K562 (cell line): Measurements from ENCODE around the gene FAM136A. TPM values are rescaled to one million over a fixed set of nuclear protein-coding genes. Genes with fewer than 3 reads are reported as not detected.
A peak's percentile ranks its signal among the peaks of the same experiment; 100 is the strongest.

Source experiments
- ADNP ChIP-seq: fragments of 200-800 bp; sonication (Bioruptor generic); IDR thresholded peaks from 2 replicates; pipeline ENCODE4 v1.6.1; 2016; ENCODE audit warnings: missing genetic modification characterization, missing compliant biosample characterization
- ARID2 ChIP-seq: fragments of 450-650 bp; IDR thresholded peaks from 2 replicates; pipeline ENCODE4 v1.6.1; 2017; ENCODE audit warnings: antibody characterized with exemption, mild to moderate bottlenecking
- CC2D1A ChIP-seq: fragments of 450-650 bp; IDR thresholded peaks from 2 replicates; pipeline ENCODE4 v1.6.1; 2017; ENCODE audit warnings: mild to moderate bottlenecking
- MCM2 ChIP-seq: fragments of 450-650 bp; IDR thresholded peaks from 2 replicates; pipeline ENCODE4 v1.6.1; 2017; ENCODE audit warnings: low read depth, mild to moderate bottlenecking
- MYC ChIP-seq, 2 experiments: fragments of 250-450 bp in 1 of 2; sonication (Bioruptor Pico) in 1 of 2; IDR thresholded peaks; 2 replicates each; pipeline versions ENCODE4 v1.5.1 to v1.6.1; 2012 to 2021; ENCODE audit warnings: low read depth in 2 of 2, borderline replicate concordance in 1 of 2, improper control_type of control experiment in 1 of 2, low read length in 1 of 2, mild to moderate bottlenecking in 1 of 2, moderate library complexity in 1 of 2
- NRF1 ChIP-seq, 2 experiments: fragments of 450-650 bp; IDR thresholded peaks in 1 of 2; conservative IDR thresholded peaks in 1 of 2; 2 replicates each; pipeline ENCODE4 v1.6.1; 2014; ENCODE audit warnings: mild to moderate bottlenecking in 2 of 2
- SMARCB1 ChIP-seq: IDR thresholded peaks from 2 replicates; pipeline ENCODE4 v1.6.1; 2011; ENCODE audit warnings: improper control_type of control experiment, low read depth; ENCODE audit not compliant: insufficient read length
- STAT5A ChIP-seq: IDR thresholded peaks from 2 replicates; pipeline ENCODE4 v1.6.1; 2012; ENCODE audit warnings: low read length, inconsistent platforms, borderline replicate concordance
- ZFPM2 ChIP-seq: fragments of 250-450 bp; sonication (Bioruptor Pico); IDR thresholded peaks from 2 replicates; pipeline ENCODE4 v1.5.1; 2022; ENCODE audit warnings: mild to moderate bottlenecking
- ZNF282 ChIP-seq: sonication (generic); formaldehyde crosslinking; IDR thresholded peaks from 2 replicates; pipeline ENCODE4 v1.8.1; 2023; ENCODE audit warnings: missing genetic modification reagents
- polyA plus RNA-seq, 8 experiments: library from polyadenylated mRNA; depleted of rRNA in 4 of 8; stranded (reverse) in 5 of 8; unstranded in 3 of 8; fragments of >200 nt; fragmentation: Nextera tagmentation in 2 of 8; fragmentation: Illumina TruSeq in 1 of 8; extraction: Ambion mirVana in 2 of 8; extraction: Trizol in 1 of 8; gene quantifications; 2 replicates each; pipeline versions ENCODE4 v1.2.1 to v1.2.3, GENCODE V29; 2011 to 2014; ENCODE audit warnings: inconsistent platforms in 1 of 8, missing spikeins in 1 of 8
- total RNA-seq, 7 experiments: library from RNA; depleted of rRNA in 6 of 7; stranded (reverse); fragments of >200 nt in 6 of 7; fragmentation: Illumina TruSeq in 2 of 7; extraction: Trizol in 2 of 7; gene quantifications; 2 replicates each; pipeline versions ENCODE4 v1.2.1 to v1.2.3, GENCODE V29; 2011 to 2021; ENCODE audit warnings: low replicate concordance in 1 of 7
- TF ChIP-seq, protein P1 (sequence below): sonication (generic); formaldehyde crosslinking; IDR thresholded peaks from 2 replicates; pipeline ENCODE4 v1.8.0; 2022; ENCODE audit warnings: missing genetic modification reagents, mild to moderate bottlenecking, moderate library complexity, borderline replicate concordance
- TF ChIP-seq, protein P2 (sequence below): fragments of 250-450 bp; sonication (Bioruptor Pico); IDR thresholded peaks from 2 replicates; pipeline ENCODE4 v1.5.1; 2021; ENCODE audit warnings: mild to moderate bottlenecking
- TF ChIP-seq, protein P3 (sequence below): sonication (generic); formaldehyde crosslinking; IDR thresholded peaks from 2 replicates; pipeline ENCODE4 v1.8.1; 2023; ENCODE audit warnings: mild to moderate bottlenecking, missing genetic modification reagents
- TF ChIP-seq, protein P4 (sequence below): fragments of 250-450 bp; sonication (Bioruptor Pico); IDR thresholded peaks from 2 replicates; pipeline ENCODE4 v1.4.0; 2020; ENCODE audit warnings: mild to moderate bottlenecking, moderate library complexity
- TF ChIP-seq, protein P5 (sequence below): fragments of 450-650 bp; IDR thresholded peaks from 2 replicates; pipeline ENCODE4 v1.6.1; 2016; ENCODE audit warnings: mild to moderate bottlenecking

Gene FAM136A
- total and polyA plus RNA-seq, 9 of the 15 experiments (the other 6 are each of a cell fraction or from before 2014, with no cell fraction given) = 89.0 to 151 (median 104) TPM

DNA sequence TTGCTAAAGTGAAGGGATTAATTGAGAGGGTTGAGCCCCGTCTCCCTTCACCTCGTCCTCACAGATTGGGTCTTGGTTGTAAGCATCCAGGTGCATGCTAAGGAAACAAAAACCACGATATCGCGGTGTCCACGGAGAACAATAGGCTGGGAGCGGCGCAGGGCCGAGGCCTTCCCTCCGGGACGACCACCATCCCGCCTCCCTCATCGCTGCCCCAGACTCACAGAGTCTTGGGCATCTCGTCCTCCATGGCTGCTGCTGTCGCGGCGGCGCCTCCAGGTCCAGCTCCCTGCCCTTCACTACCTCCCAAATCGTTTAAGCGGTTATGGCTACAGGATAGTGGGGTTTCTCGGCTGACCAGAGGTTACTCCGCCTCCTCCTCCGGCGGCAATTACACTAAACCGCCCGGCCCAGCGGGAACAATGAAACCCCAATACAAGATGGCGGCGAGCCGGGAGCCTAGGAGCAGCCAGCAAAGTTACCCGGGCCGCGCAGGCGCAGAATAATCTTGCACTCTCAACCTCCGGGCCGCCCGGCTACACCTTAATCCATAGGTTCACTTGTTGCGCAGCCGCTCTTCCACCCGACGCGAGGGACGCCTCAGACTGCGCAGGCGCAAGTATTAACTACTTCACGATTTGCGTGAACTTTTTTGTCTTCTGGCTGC is 53.6 kb downstream of the FAM136A start, which contains the start of gene TIA1 (continued):
- TF ChIP-seq CC2D1A = no peak
- TF ChIP-seq ZNF282 = no peak
- TF ChIP-seq MCM2 = no peak
- TF ChIP-seq ZFPM2 (CRISPR knock-in tag) = no peak
- TF ChIP-seq, protein P1, sequence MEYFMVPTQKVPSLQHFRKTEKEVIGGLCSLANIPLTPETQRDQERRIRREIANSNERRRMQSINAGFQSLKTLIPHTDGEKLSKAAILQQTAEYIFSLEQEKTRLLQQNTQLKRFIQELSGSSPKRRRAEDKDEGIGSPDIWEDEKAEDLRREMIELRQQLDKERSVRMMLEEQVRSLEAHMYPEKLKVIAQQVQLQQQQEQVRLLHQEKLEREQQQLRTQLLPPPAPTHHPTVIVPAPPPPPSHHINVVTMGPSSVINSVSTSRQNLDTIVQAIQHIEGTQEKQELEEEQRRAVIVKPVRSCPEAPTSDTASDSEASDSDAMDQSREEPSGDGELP (CRISPR knock-in tag) = peak; percentile 63
- TF ChIP-seq SMARCB1 = peak; percentile 63
- TF ChIP-seq, protein P2, sequence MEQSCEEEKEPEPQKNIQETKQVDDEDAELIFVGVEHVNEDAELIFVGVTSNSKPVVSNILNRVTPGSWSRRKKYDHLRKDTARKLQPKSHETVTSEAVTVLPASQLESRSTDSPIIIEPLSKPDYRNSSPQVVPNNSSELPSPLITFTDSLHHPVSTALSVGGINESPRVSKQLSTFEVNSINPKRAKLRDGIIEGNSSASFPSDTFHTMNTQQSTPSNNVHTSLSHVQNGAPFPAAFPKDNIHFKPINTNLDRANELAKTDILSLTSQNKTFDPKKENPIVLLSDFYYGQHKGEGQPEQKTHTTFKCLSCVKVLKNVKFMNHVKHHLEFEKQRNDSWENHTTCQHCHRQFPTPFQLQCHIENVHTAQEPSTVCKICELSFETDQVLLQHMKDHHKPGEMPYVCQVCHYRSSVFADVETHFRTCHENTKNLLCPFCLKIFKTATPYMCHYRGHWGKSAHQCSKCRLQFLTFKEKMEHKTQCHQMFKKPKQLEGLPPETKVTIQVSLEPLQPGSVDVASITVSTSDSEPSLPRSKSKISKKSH (CRISPR knock-in tag) = no peak
- TF ChIP-seq ADNP (tag) = no peak
- TF ChIP-seq, protein P3, sequence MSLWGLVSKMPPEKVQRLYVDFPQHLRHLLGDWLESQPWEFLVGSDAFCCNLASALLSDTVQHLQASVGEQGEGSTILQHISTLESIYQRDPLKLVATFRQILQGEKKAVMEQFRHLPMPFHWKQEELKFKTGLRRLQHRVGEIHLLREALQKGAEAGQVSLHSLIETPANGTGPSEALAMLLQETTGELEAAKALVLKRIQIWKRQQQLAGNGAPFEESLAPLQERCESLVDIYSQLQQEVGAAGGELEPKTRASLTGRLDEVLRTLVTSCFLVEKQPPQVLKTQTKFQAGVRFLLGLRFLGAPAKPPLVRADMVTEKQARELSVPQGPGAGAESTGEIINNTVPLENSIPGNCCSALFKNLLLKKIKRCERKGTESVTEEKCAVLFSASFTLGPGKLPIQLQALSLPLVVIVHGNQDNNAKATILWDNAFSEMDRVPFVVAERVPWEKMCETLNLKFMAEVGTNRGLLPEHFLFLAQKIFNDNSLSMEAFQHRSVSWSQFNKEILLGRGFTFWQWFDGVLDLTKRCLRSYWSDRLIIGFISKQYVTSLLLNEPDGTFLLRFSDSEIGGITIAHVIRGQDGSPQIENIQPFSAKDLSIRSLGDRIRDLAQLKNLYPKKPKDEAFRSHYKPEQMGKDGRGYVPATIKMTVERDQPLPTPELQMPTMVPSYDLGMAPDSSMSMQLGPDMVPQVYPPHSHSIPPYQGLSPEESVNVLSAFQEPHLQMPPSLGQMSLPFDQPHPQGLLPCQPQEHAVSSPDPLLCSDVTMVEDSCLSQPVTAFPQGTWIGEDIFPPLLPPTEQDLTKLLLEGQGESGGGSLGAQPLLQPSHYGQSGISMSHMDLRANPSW (CRISPR knock-in tag) = no peak
- TF ChIP-seq, protein P4, sequence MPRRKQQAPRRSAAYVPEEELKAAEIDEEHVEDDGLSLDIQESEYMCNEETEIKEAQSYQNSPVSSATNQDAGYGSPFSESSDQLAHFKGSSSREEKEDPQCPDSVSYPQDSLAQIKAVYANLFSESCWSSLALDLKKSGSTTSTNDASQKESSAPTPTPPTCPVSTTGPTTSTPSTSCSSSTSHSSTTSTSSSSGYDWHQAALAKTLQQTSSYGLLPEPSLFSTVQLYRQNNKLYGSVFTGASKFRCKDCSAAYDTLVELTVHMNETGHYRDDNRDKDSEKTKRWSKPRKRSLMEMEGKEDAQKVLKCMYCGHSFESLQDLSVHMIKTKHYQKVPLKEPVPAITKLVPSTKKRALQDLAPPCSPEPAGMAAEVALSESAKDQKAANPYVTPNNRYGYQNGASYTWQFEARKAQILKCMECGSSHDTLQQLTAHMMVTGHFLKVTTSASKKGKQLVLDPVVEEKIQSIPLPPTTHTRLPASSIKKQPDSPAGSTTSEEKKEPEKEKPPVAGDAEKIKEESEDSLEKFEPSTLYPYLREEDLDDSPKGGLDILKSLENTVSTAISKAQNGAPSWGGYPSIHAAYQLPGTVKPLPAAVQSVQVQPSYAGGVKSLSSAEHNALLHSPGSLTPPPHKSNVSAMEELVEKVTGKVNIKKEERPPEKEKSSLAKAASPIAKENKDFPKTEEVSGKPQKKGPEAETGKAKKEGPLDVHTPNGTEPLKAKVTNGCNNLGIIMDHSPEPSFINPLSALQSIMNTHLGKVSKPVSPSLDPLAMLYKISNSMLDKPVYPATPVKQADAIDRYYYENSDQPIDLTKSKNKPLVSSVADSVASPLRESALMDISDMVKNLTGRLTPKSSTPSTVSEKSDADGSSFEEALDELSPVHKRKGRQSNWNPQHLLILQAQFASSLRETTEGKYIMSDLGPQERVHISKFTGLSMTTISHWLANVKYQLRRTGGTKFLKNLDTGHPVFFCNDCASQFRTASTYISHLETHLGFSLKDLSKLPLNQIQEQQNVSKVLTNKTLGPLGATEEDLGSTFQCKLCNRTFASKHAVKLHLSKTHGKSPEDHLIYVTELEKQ (CRISPR knock-in tag) = no peak
- no peak for TF ChIP-seq STAT5A
- TF ChIP-seq MYC (IDR thresholded peaks at IDR 0.05; ENCODE audit: low read depth, low read length) = no peak; the same call in 1 of the 2 replicates
- peak; percentile 38; the same call in 1 of the 2 replicates for TF ChIP-seq MYC (CRISPR knock-in tag; IDR thresholded peaks at IDR 0.05; ENCODE audit: borderline replicate concordance, low read depth)
- TF ChIP-seq, protein P5, sequence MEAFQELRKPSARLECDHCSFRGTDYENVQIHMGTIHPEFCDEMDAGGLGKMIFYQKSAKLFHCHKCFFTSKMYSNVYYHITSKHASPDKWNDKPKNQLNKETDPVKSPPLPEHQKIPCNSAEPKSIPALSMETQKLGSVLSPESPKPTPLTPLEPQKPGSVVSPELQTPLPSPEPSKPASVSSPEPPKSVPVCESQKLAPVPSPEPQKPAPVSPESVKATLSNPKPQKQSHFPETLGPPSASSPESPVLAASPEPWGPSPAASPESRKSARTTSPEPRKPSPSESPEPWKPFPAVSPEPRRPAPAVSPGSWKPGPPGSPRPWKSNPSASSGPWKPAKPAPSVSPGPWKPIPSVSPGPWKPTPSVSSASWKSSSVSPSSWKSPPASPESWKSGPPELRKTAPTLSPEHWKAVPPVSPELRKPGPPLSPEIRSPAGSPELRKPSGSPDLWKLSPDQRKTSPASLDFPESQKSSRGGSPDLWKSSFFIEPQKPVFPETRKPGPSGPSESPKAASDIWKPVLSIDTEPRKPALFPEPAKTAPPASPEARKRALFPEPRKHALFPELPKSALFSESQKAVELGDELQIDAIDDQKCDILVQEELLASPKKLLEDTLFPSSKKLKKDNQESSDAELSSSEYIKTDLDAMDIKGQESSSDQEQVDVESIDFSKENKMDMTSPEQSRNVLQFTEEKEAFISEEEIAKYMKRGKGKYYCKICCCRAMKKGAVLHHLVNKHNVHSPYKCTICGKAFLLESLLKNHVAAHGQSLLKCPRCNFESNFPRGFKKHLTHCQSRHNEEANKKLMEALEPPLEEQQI = no peak
- no peak for TF ChIP-seq ARID2
- TF ChIP-seq NRF1 (conservative IDR thresholded peaks at IDR 0.05 in 1 of 2, IDR thresholded peaks at IDR 0.05 in 1 of 2) = peak; percentile 99
